Activated CD8-positive, alpha-beta memory T cell treated with anti-CD3 and anti-CD28 coated beads, Interleukin-2, amount 10 ng/mL, durations not matched to agents 7 days and 5 days (primary cell): ENCODE data around the gene ZNHIT2. TPM values are rescaled to one million over a fixed set of nuclear protein-coding genes. Genes with fewer than 3 reads are reported as not detected.

ENCODE experiments used
- ATAC-seq: fragments of 150-1000 bp; cut with Tn5 transposase; one replicate; pipeline ENCODE4 v1.10.0; 2021; ENCODE audit warnings: moderate library complexity
- CTCF ChIA-PET: fragments of 350-600 bp; sonication (Branson Sonifier 250); formaldehyde crosslinking; loops from one replicate; lab custom pipeline; 2021; ENCODE audit warnings: antibody characterized with exemption; lab: Charles Lee
- DNase-seq: peaks from one replicate; pipeline ENCODE4 v3.0.0-alpha.2; 2020
- H3K27ac Mint-ChIP-seq: one replicate; pipeline ENCODE4 v1.8.0; 2021; ENCODE audit warnings: mild to moderate bottlenecking, mixed read lengths
- H3K27me3 Mint-ChIP-seq: one replicate; pipeline ENCODE4 v1.8.0; 2021; ENCODE audit warnings: mixed read lengths
- H3K36me3 Mint-ChIP-seq: one replicate; pipeline ENCODE4 v1.8.0; 2021; ENCODE audit warnings: mild to moderate bottlenecking, mixed read lengths
- H3K4me1 Mint-ChIP-seq: one replicate; pipeline ENCODE4 v1.8.0; 2021; ENCODE audit warnings: mixed read lengths
- H3K4me3 Mint-ChIP-seq: one replicate; pipeline ENCODE4 v1.8.0; 2021; ENCODE audit warnings: mild to moderate bottlenecking, moderate library complexity, mixed read lengths
- H3K9me3 Mint-ChIP-seq: one replicate; pipeline ENCODE4 v1.8.0; 2022; ENCODE audit warnings: low read depth, mixed read lengths
- total RNA-seq, 2 experiments: library from RNA; stranded (reverse); gene quantifications; one replicate each; pipeline ENCODE4 v1.2.3, GENCODE V29; 2021

ZNHIT2 gene
- total RNA-seq, 2 experiments from 2014 or later: 10.5 to 13.5 TPM

- ATAC-seq: peak; percentile 1
- H3K4me3 Mint-ChIP-seq: peak overlapping the region; percentile 98
- H3K27me3 Mint-ChIP-seq: peaks cover 2% of the 10 kb centered on the region
- H3K27ac Mint-ChIP-seq: peak overlapping the region; percentile 99
- H3K4me1 Mint-ChIP-seq: peaks cover 49% of the 10 kb centered on the region
- H3K36me3 Mint-ChIP-seq: peaks cover 40% of the 10 kb centered on the region
- DNase-seq: no peak
- H3K9me3 Mint-ChIP-seq: no peaks in the 10 kb centered on the region
- CTCF ChIA-PET: interaction anchor here (0.9 to 1.7 kb wide), 5 partner anchors 10 to 58 kb away, joined by 3 to 8 read pairs (median 4); partner anchors contain the start of gene SNX15
Measured at GRCh38 chr11:65084598-65085375, 32.7 kb downstream of the ZNHIT2 start.

GRCh38 chr11:65083834-65084597, 33.5 kb downstream of the ZNHIT2 start, which contains the start of the genes CDCA5 and ZFPL1:
TSS of gene CDCA5 (minus strand) at chr11:65084040. CDS start at chr11:65083978, 62 bp downstream.
TSS of gene ZFPL1 (plus strand) at chr11:65084222. CDS start at chr11:65084699, 477 bp downstream.
- no peaks in the 10 kb centered on the region for H3K9me3 Mint-ChIP-seq
- peak within 1 kb of the TSS; percentile 98 for H3K4me3 Mint-ChIP-seq
- peaks cover 41% of the 10 kb centered on the region for H3K36me3 Mint-ChIP-seq
- peak within 1 kb of the TSS; percentile 99 for H3K27ac Mint-ChIP-seq
- DNase-seq (peak; percentile 97), ATAC-seq (peak; percentile 82)
- CTCF ChIA-PET: interaction anchor here (1.0 to 4.0 kb wide), 10 partner anchors 9 to 236 kb away, joined by 3 to 25 read pairs (median 4); partner anchors contain the start of genes ARL2 and ZNHIT2
- H3K4me1 Mint-ChIP-seq: peaks cover 54% of the 10 kb centered on the region
- H3K27me3 Mint-ChIP-seq: peaks cover 2% of the 10 kb centered on the region

- DNase-seq: peak; percentile 56
- CTCF ChIA-PET: interaction anchor here (1.0 to 4.0 kb wide), 11 partner anchors 8 to 235 kb away, joined by 3 to 25 read pairs (median 4); partner anchors contain the start of genes ARL2 and ZNHIT2
- peak; percentile 10 for ATAC-seq
Measured at GRCh38 chr11:65083134-65083833, 34.2 kb downstream of the ZNHIT2 start.

GRCh38 chr11:65078786-65079342, 38.6 kb downstream of the ZNHIT2 start:
- no peak overlapping the region for H3K4me3 Mint-ChIP-seq
- peak overlapping the region; percentile 39 for H3K27ac Mint-ChIP-seq
- no peaks in the 10 kb centered on the region for H3K9me3 Mint-ChIP-seq
- peaks cover under 1% of the 10 kb centered on the region for H3K27me3 Mint-ChIP-seq
- DNase-seq: no peak
- H3K36me3 Mint-ChIP-seq: peaks cover 58% of the 10 kb centered on the region
- CTCF ChIA-PET: interaction anchor here (0.8 to 4.6 kb wide), 4 partner anchors 12 to 65 kb away, joined by 3 to 24 read pairs (median 4); partner anchors contain the start of genes ARL2 and SNX15
- peaks cover 63% of the 10 kb centered on the region for H3K4me1 Mint-ChIP-seq
- no peak for ATAC-seq

More at GRCh38 chr11:65083134-65083833, 34.2 kb downstream of the ZNHIT2 start:
- Mint-ChIP-seq H3K27ac (peak overlapping the region; percentile 99), H3K36me3 (peaks cover 45% of the 10 kb centered on the region), H3K27me3 (peaks cover 2% of the 10 kb centered on the region), H3K4me3 (peak overlapping the region; percentile 98), H3K9me3 (no peaks in the 10 kb centered on the region), H3K4me1 (peaks cover 62% of the 10 kb centered on the region)

- peak; percentile 87 for ATAC-seq
- peaks cover 54% of the 10 kb centered on the region for H3K36me3 Mint-ChIP-seq
Measured at GRCh38 chr11:65078151-65078550, 39.4 kb downstream of the ZNHIT2 start.

GRCh38 chr11:65077451-65077850, 40.0 kb downstream of the ZNHIT2 start:
- no peaks in the 10 kb centered on the region for H3K27me3 Mint-ChIP-seq
- peak overlapping the region; percentile 45 for H3K27ac Mint-ChIP-seq
- peaks cover 55% of the 10 kb centered on the region for H3K4me1 Mint-ChIP-seq
- no peak for ATAC-seq
- no peak overlapping the region for H3K4me3 Mint-ChIP-seq
- DNase-seq: no peak
- CTCF ChIA-PET: interaction anchor here (1.2 to 4.6 kb wide), 2 partner anchors 28 to 64 kb away, joined by 5 to 24 read pairs; partner anchors contain the start of gene ARL2
- peaks cover 48% of the 10 kb centered on the region for H3K36me3 Mint-ChIP-seq
- no peaks in the 10 kb centered on the region for H3K9me3 Mint-ChIP-seq

More at GRCh38 chr11:65078151-65078550, 39.4 kb downstream of the ZNHIT2 start:
- DNase-seq: peak; percentile 81
- Mint-ChIP-seq H3K4me3 (no peak overlapping the region), H3K4me1 (peaks cover 62% of the 10 kb centered on the region), H3K27ac (peak overlapping the region; percentile 39), H3K27me3 (no peaks in the 10 kb centered on the region), H3K9me3 (no peaks in the 10 kb centered on the region)
- CTCF ChIA-PET: interaction anchor here (0.8 to 4.6 kb wide), 5 partner anchors 12 to 64 kb away, joined by 3 to 24 read pairs (median 5); partner anchors contain the start of genes ARL2 and SNX15

GRCh38 chr11:65072631-65072966, 44.9 kb downstream of the ZNHIT2 start:
- Mint-ChIP-seq H3K36me3 (peaks cover 17% of the 10 kb centered on the region), H3K4me3 (no peak overlapping the region), H3K27me3 (no peaks in the 10 kb centered on the region), H3K27ac (no peak overlapping the region), H3K4me1 (peaks cover 13% of the 10 kb centered on the region), H3K9me3 (no peaks in the 10 kb centered on the region)
- no peak for DNase-seq
- CTCF ChIA-PET: interaction anchor here (0.6 to 1.6 kb wide), 3 partner anchors 8 to 23 kb away, joined by 3 read pairs; no protein-coding TSS in a partner anchor
- ATAC-seq: no peak

- peaks cover 8% of the 10 kb centered on the region for H3K4me1 Mint-ChIP-seq
- no peaks in the 10 kb centered on the region for H3K9me3 Mint-ChIP-seq
- H3K4me3 Mint-ChIP-seq: no peak overlapping the region
- H3K27me3 Mint-ChIP-seq: no peaks in the 10 kb centered on the region
- H3K27ac Mint-ChIP-seq: no peak overlapping the region
- no peak for ATAC-seq
- peaks cover 12% of the 10 kb centered on the region for H3K36me3 Mint-ChIP-seq
- no peak for DNase-seq
- CTCF ChIA-PET: interaction anchor here (0.6 to 1.6 kb wide), 3 partner anchors 8 to 22 kb away, joined by 3 read pairs; no protein-coding TSS in a partner anchor
Measured at GRCh38 chr11:65071907-65072630, 45.4 kb downstream of the ZNHIT2 start.

- H3K4me3 Mint-ChIP-seq: no peak overlapping the region
- H3K36me3 Mint-ChIP-seq: no peaks in the 10 kb centered on the region
- DNase-seq (no peak), ATAC-seq (no peak)
- CTCF ChIA-PET: interaction anchor here (1.0 kb wide), 1 partner anchor 48 kb away, joined by 3 read pairs; the partner anchor contains the start of gene ZNHIT2
- H3K27me3 Mint-ChIP-seq: no peaks in the 10 kb centered on the region
- H3K9me3 Mint-ChIP-seq: no peaks in the 10 kb centered on the region
- no peaks in the 10 kb centered on the region for H3K4me1 Mint-ChIP-seq
- no peak overlapping the region for H3K27ac Mint-ChIP-seq
Measured at GRCh38 chr11:65069217-65069616, 48.3 kb downstream of the ZNHIT2 start.

GRCh38 chr11:65067446-65067845, 50.1 kb downstream of the ZNHIT2 start:
- Mint-ChIP-seq H3K9me3 (no peaks in the 10 kb centered on the region), H3K4me3 (no peak overlapping the region), H3K27me3 (no peaks in the 10 kb centered on the region), H3K4me1 (no peaks in the 10 kb centered on the region), H3K36me3 (no peaks in the 10 kb centered on the region), H3K27ac (no peak overlapping the region)
- CTCF ChIA-PET: no interaction called here
- DNase-seq (no peak), ATAC-seq (no peak)

GRCh38 chr11:65066805-65067291, 50.7 kb downstream of the ZNHIT2 start:
- ATAC-seq (no peak), DNase-seq (no peak)
- no peak overlapping the region for H3K27ac Mint-ChIP-seq
- CTCF ChIA-PET: no interaction called here
- no peaks in the 10 kb centered on the region for H3K36me3 Mint-ChIP-seq
- H3K4me3 Mint-ChIP-seq: no peak overlapping the region
- no peaks in the 10 kb centered on the region for H3K27me3 Mint-ChIP-seq
- H3K9me3 Mint-ChIP-seq: no peaks in the 10 kb centered on the region
- no peaks in the 10 kb centered on the region for H3K4me1 Mint-ChIP-seq
